K562 (cell line): Measurements from ENCODE around the gene ITSN1. TPM values are rescaled to one million over a fixed set of nuclear protein-coding genes. Genes with fewer than 3 reads are reported as not detected.
A peak's percentile ranks its signal among the peaks of the same experiment; 100 is the strongest.

Source experiments
- CHD4 ChIP-seq: fragments of 200-600 bp; sonication (generic); IDR thresholded peaks from 3 replicates; pipeline ENCODE4 v1.6.1; 2012; ENCODE audit warnings: low read depth, mild to moderate bottlenecking, mixed read lengths, low read length, inconsistent platforms; ENCODE audit not compliant: insufficient read depth, insufficient replicate concordance, poor library complexity, severe bottlenecking
- MAFG ChIP-seq: fragments of 450-650 bp; conservative IDR thresholded peaks from 2 replicates; pipeline ENCODE4 v1.6.1; 2016; ENCODE audit warnings: missing genetic modification characterization, missing compliant biosample characterization
- MXI1 ChIP-seq: IDR thresholded peaks from 2 replicates; pipeline ENCODE4 v1.6.1; 2011; ENCODE audit warnings: low read depth, mild to moderate bottlenecking, improper control_type of control experiment, low read length
- PRMT5 ChIP-seq: sonication (generic); formaldehyde crosslinking; IDR thresholded peaks from 2 replicates; pipeline ENCODE4 v1.5.0; 2020; ENCODE audit warnings: missing genetic modification reagents
- SIN3B ChIP-seq: fragments of 450-650 bp; IDR thresholded peaks from 2 replicates; pipeline ENCODE4 v1.6.1; 2017; ENCODE audit warnings: low read depth, mild to moderate bottlenecking, moderate library complexity
- TCF7 ChIP-seq: sonication (generic); IDR thresholded peaks from 2 replicates; pipeline ENCODE4 v1.6.1; 2016; ENCODE audit warnings: antibody characterized with exemption, borderline replicate concordance
- ZNF140 ChIP-seq: fragments of 250-450 bp; sonication (Bioruptor Pico); IDR thresholded peaks from 2 replicates; pipeline ENCODE4 v1.8.0; 2021; ENCODE audit warnings: moderate library complexity, mild to moderate bottlenecking, inconsistent platforms
- polyA plus RNA-seq, 8 experiments: library from polyadenylated mRNA; depleted of rRNA in 4 of 8; stranded (reverse) in 5 of 8; unstranded in 3 of 8; fragments of >200 nt; fragmentation: Nextera tagmentation in 2 of 8; fragmentation: Illumina TruSeq in 1 of 8; extraction: Ambion mirVana in 2 of 8; extraction: Trizol in 1 of 8; gene quantifications; 2 replicates each; pipeline versions ENCODE4 v1.2.1 to v1.2.3, GENCODE V29; 2011 to 2014; ENCODE audit warnings: inconsistent platforms in 1 of 8, missing spikeins in 1 of 8
- total RNA-seq, 7 experiments: library from RNA; depleted of rRNA in 6 of 7; stranded (reverse); fragments of >200 nt in 6 of 7; fragmentation: Illumina TruSeq in 2 of 7; extraction: Trizol in 2 of 7; gene quantifications; 2 replicates each; pipeline versions ENCODE4 v1.2.1 to v1.2.3, GENCODE V29; 2011 to 2021; ENCODE audit warnings: low replicate concordance in 1 of 7
- TF ChIP-seq, protein P1 (sequence below), 2 experiments: fragments of 450-650 bp in 1 of 2; sonication (generic) in 1 of 2; formaldehyde crosslinking in 1 of 2; IDR thresholded peaks; 2 replicates each; pipeline versions ENCODE4 v1.7.1 to v1.9.0; 2016 to 2022; ENCODE audit warnings: inconsistent platforms in 1 of 2, mild to moderate bottlenecking in 1 of 2, missing genetic modification reagents in 1 of 2
- TF ChIP-seq, protein P2 (sequence below): fragments of 250-450 bp; sonication (Bioruptor Pico); IDR thresholded peaks from 2 replicates; pipeline ENCODE4 v1.5.0; 2020; ENCODE audit warnings: mild to moderate bottlenecking
- TF ChIP-seq, protein P3 (sequence below): fragments of 250-450 bp; sonication (Bioruptor Pico); IDR thresholded peaks from 2 replicates; pipeline ENCODE4 v1.4.0; 2020; ENCODE audit warnings: borderline replicate concordance
- TF ChIP-seq, protein P4 (sequence below): fragments of 450-650 bp; IDR thresholded peaks from 2 replicates; pipeline ENCODE4 v1.6.1; 2014; ENCODE audit warnings: low read depth, mild to moderate bottlenecking, moderate library complexity, borderline replicate concordance

The ITSN1 gene
- total and polyA plus RNA-seq, 9 of the 15 experiments (the other 6 are each of a cell fraction or from before 2014, with no cell fraction given) = 1.1 to 12.6 (median 4.8) TPM

DNA sequence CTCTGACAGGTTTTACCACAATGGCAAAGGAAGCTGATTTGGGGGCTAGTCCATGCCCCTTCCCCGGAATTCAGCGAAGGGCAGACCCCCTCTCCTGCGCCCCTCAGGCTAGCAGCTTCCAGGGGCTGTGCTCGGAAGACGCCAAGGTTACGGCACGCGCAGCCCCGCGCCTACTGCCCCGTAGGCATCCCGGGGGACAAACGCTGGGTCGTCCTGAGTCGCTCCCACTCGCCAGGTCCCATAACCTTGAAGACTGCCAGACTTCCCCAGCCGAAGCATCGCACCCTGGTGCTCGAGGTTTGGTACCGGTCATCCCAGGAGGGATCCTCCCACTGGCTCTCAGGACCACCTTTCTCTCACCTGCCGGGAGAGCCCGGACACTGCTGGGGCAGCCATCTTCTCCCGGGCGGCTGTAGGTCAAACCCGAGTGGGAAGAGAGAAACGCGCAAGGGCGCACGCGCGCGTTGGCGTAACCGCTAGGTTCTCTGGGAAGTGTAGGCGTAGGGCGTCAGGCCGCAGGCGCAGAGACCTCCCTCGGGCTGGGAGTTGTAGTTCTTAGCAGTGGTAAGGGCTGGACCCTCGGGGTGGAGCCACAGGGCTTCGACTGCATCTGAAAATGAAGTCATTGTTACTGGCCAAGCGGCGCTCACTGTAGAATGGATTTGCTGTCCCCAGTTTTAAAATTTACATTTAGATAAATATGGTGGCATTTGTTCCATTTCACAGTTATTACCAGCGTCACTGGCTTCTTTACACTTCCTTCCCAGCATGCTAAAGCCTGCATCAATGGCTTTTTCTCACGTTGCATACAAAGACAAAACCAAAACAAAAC is 273.3 kb downstream of the ITSN1 start, which contains the start of gene ATP5PO (continued):
- TF ChIP-seq, protein P1, sequence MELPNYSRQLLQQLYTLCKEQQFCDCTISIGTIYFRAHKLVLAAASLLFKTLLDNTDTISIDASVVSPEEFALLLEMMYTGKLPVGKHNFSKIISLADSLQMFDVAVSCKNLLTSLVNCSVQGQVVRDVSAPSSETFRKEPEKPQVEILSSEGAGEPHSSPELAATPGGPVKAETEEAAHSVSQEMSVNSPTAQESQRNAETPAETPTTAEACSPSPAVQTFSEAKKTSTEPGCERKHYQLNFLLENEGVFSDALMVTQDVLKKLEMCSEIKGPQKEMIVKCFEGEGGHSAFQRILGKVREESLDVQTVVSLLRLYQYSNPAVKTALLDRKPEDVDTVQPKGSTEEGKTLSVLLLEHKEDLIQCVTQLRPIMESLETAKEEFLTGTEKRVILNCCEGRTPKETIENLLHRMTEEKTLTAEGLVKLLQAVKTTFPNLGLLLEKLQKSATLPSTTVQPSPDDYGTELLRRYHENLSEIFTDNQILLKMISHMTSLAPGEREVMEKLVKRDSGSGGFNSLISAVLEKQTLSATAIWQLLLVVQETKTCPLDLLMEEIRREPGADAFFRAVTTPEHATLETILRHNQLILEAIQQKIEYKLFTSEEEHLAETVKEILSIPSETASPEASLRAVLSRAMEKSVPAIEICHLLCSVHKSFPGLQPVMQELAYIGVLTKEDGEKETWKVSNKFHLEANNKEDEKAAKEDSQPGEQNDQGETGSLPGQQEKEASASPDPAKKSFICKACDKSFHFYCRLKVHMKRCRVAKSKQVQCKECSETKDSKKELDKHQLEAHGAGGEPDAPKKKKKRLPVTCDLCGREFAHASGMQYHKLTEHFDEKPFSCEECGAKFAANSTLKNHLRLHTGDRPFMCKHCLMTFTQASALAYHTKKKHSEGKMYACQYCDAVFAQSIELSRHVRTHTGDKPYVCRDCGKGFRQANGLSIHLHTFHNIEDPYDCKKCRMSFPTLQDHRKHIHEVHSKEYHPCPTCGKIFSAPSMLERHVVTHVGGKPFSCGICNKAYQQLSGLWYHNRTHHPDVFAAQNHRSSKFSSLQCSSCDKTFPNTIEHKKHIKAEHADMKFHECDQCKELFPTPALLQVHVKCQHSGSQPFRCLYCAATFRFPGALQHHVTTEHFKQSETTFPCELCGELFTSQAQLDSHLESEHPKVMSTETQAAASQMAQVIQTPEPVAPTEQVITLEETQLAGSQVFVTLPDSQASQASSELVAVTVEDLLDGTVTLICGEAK (IDR thresholded peaks at IDR 0.05) = no peak; the same call in 1 of the 2 replicates
- TF ChIP-seq, protein P1 (CRISPR knock-in tag; IDR thresholded peaks at IDR 0.05) = no peak
- TF ChIP-seq CHD4 (no peak), MXI1 (no peak), MAFG (tag) (no peak), SIN3B (peak; percentile 81), TCF7 (no peak), PRMT5 (CRISPR knock-in tag) (no peak), ZNF140 (CRISPR knock-in tag) (no peak)
- TF ChIP-seq, protein P2, sequence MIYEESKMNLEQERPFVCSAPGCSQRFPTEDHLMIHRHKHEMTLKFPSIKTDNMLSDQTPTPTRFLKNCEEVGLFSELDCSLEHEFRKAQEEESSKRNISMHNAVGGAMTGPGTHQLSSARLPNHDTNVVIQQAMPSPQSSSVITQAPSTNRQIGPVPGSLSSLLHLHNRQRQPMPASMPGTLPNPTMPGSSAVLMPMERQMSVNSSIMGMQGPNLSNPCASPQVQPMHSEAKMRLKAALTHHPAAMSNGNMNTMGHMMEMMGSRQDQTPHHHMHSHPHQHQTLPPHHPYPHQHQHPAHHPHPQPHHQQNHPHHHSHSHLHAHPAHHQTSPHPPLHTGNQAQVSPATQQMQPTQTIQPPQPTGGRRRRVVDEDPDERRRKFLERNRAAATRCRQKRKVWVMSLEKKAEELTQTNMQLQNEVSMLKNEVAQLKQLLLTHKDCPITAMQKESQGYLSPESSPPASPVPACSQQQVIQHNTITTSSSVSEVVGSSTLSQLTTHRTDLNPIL = no peak
- TF ChIP-seq, protein P3, sequence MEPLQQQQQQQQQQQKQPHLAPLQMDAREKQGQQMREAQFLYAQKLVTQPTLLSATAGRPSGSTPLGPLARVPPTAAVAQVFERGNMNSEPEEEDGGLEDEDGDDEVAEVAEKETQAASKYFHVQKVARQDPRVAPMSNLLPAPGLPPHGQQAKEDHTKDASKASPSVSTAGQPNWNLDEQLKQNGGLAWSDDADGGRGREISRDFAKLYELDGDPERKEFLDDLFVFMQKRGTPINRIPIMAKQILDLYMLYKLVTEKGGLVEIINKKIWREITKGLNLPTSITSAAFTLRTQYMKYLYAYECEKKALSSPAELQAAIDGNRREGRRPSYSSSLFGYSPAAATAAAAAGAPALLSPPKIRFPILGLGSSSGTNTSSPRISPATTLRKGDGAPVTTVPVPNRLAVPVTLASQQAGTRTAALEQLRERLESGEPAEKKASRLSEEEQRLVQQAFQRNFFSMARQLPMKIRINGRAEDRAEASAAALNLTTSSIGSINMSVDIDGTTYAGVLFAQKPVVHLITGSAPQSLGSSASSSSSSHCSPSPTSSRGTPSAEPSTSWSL (CRISPR knock-in tag) = no peak
- TF ChIP-seq, protein P4, sequence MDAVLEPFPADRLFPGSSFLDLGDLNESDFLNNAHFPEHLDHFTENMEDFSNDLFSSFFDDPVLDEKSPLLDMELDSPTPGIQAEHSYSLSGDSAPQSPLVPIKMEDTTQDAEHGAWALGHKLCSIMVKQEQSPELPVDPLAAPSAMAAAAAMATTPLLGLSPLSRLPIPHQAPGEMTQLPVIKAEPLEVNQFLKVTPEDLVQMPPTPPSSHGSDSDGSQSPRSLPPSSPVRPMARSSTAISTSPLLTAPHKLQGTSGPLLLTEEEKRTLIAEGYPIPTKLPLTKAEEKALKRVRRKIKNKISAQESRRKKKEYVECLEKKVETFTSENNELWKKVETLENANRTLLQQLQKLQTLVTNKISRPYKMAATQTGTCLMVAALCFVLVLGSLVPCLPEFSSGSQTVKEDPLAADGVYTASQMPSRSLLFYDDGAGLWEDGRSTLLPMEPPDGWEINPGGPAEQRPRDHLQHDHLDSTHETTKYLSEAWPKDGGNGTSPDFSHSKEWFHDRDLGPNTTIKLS = peak; percentile 90
